ENCODE measurements around the gene FHIT. TPM values are rescaled to one million over a fixed set of nuclear protein-coding genes. Genes with fewer than 3 reads are reported as not detected.

Gene FHIT
- total and polyA plus RNA-seq, 7 donors = 2.4 to 10.2 (median 6.1) TPM

GRCh38 chr3:60743631-60744164, 507.6 kb downstream of the FHIT start:
- WGBS, 2 donors = 47 to 78% methylated on average over 4 of the region's 4 CpGs
- Histone ChIP-seq H3K36me3 (no peaks in the 10 kb centered on the region), H3K4me1 (no peaks in the 10 kb centered on the region), H3K9me3 (no peaks in the 10 kb centered on the region), H3K27ac (no peak overlapping the region), H3K27me3 (no peaks in the 10 kb centered on the region), H3K4me3 (no peak overlapping the region)
- no peak for TF ChIP-seq CTCF (IDR thresholded peaks at IDR 0.05)
- no peak for TF ChIP-seq EP300 (IDR thresholded peaks at IDR 0.05)
- TF ChIP-seq POLR2A (IDR thresholded peaks at IDR 0.05) = no peak
- no peak for TF ChIP-seq POLR2AphosphoS5 (IDR thresholded peaks at IDR 0.05)
- DNase-seq = no peak
- intact Hi-C loops (cut with DNase I) = no loop called here

- no peak for TF ChIP-seq POLR2AphosphoS5 (IDR thresholded peaks at IDR 0.05)
- no peak for TF ChIP-seq POLR2A (IDR thresholded peaks at IDR 0.05)
- TF ChIP-seq EP300 (IDR thresholded peaks at IDR 0.05) = no peak
- TF ChIP-seq CTCF (IDR thresholded peaks at IDR 0.05) = no peak
- DNase-seq = no peak
- Histone ChIP-seq H3K4me1 (no peaks in the 10 kb centered on the region), H3K36me3 (no peaks in the 10 kb centered on the region), H3K27ac (no peak overlapping the region), H3K9me3 (no peaks in the 10 kb centered on the region), H3K27me3 (no peaks in the 10 kb centered on the region), H3K4me3 (no peak overlapping the region)
- intact Hi-C loops (cut with DNase I) = no loop called here
- WGBS, 2 donors = 89% methylated on average over 8 of the region's 8 CpGs
Measured at GRCh38 chr3:60742606-60743145, 508.6 kb downstream of the FHIT start.

- 91 to 92% methylated on average over 8 of the region's 8 CpGs for WGBS, 2 donors
- Histone ChIP-seq H3K27me3 (no peaks in the 10 kb centered on the region), H3K9me3 (no peaks in the 10 kb centered on the region), H3K4me1 (no peaks in the 10 kb centered on the region), H3K4me3 (no peak overlapping the region), H3K36me3 (no peaks in the 10 kb centered on the region), H3K27ac (no peak overlapping the region)
- intact Hi-C loops (cut with DNase I) = no loop called here
- TF ChIP-seq EP300 (IDR thresholded peaks at IDR 0.05) = no peak
- DNase-seq = no peak
Measured at GRCh38 chr3:60737633-60738399, 513.4 kb downstream of the FHIT start.

DNA sequence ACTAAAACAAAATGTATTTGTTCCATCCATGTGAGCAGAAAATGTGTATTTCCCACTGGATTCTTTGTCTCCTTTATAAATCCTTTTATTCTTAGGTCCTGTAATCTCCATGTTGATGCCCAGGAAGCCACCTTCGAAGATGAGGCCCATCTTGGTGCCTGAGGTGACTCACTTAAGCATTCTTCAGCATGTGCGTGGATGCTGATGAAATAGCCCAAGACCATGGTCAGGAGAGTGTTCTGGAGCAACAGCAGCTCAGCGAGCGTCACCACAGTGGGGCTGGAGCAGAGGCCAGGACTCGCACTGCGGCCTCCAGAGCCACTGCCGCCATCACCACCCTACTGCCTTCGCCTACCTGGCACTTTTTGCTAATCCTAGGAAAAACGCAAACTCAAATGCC, 520.9 kb downstream of the FHIT start:
- Histone ChIP-seq H3K36me3 (no peaks in the 10 kb centered on the region), H3K4me1 (no peaks in the 10 kb centered on the region), H3K27me3 (no peaks in the 10 kb centered on the region), H3K27ac (no peak overlapping the region), H3K9me3 (no peaks in the 10 kb centered on the region), H3K4me3 (no peak overlapping the region)
- no peak for TF ChIP-seq POLR2AphosphoS5 (IDR thresholded peaks at IDR 0.05)
- TF ChIP-seq POLR2A (IDR thresholded peaks at IDR 0.05) = no peak
- no peak for TF ChIP-seq EP300 (IDR thresholded peaks at IDR 0.05)
- no peak for TF ChIP-seq CTCF (IDR thresholded peaks at IDR 0.05)
- intact Hi-C loops (cut with DNase I) = no loop called here
- DNase-seq = no peak
- 97% methylated on average over 9 of the region's 9 CpGs for WGBS, 2 donors

- H3K4me3 ChIP-seq = no peak overlapping the region
- intact Hi-C loops (cut with DNase I) = no loop called here
- WGBS, 2 donors = 92 to 96% methylated on average over 6 of the region's 6 CpGs
Measured at GRCh38 chr3:60729056-60729455, 522.2 kb downstream of the FHIT start.

More at GRCh38 chr3:60729056-60729455, 522.2 kb downstream of the FHIT start:
- no peak for DNase-seq
- H3K27me3 ChIP-seq = no peaks in the 10 kb centered on the region
- H3K27ac ChIP-seq = no peak overlapping the region
- no peak for TF ChIP-seq POLR2A (IDR thresholded peaks at IDR 0.05)
- TF ChIP-seq EP300 (IDR thresholded peaks at IDR 0.05) = no peak
- no peak for TF ChIP-seq CTCF (IDR thresholded peaks at IDR 0.05)
- TF ChIP-seq POLR2AphosphoS5 (IDR thresholded peaks at IDR 0.05) = no peak
- H3K9me3 ChIP-seq = no peaks in the 10 kb centered on the region
- H3K36me3 ChIP-seq = no peaks in the 10 kb centered on the region
- no peaks in the 10 kb centered on the region for H3K4me1 ChIP-seq
